GM21576 (cell line): ENCODE data around the gene GPR34.
A peak's percentile ranks its signal among the peaks of the same experiment; 100 is the strongest.
"Not testable (repeated sequence)": the region's sequence is repeated elsewhere in the genome, so short reads cannot be mapped to it uniquely, and the experiment has no call there.

Source experiments
- ATAC-seq: cut with Tn5 transposase; IDR thresholded peaks from one replicate; pipeline ENCODE4 v1.9.1; 2021; ENCODE audit warnings: mild to moderate bottlenecking, moderate library complexity; ENCODE audit not compliant: unreplicated experiment

Gene GPR34, protein sequence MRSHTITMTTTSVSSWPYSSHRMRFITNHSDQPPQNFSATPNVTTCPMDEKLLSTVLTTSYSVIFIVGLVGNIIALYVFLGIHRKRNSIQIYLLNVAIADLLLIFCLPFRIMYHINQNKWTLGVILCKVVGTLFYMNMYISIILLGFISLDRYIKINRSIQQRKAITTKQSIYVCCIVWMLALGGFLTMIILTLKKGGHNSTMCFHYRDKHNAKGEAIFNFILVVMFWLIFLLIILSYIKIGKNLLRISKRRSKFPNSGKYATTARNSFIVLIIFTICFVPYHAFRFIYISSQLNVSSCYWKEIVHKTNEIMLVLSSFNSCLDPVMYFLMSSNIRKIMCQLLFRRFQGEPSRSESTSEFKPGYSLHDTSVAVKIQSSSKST

DNA sequence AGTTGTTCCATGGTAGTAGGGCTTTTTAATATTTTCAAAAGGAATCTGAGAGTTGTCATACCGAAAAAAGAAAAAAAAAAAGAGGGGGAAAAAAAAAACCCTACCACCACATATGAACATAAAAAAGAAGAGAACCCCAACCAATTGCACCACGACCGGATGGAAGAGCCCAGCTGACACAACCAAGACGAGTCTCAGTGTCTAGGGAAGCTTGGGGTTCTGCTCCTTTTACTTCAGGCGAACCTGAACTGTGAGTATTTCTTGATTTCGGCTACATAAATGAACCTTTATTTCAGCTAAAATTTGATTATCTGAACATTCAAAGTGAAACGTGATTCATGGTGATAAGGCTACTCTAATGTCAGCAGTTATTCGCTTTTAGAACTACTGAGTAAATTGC is at the start of gene GPR34:
Gene GPR34 (plus strand): TSS at position 139 of the 400 bp plus-strand sequence. CDS start 6,661 bp downstream, outside the sequence.
- ATAC-seq: no peak

DNA sequence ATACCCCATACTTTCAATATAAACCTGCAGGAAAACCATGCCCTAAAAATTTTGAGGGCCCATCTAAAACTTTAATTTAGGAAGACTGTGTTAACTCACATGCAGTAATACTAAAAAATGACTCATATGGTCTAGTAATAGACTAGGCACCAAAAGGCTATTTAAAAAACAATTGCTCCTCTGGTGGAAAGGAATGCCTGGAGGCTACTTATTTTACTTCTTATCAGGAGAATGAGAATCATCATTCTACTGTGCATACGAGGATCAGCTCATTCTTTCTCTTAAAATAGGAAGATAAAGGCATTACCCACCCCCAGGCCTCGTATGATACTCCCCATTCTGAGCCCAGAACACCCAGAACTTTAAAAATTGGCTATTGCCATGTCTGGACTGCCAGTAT is 42.6 kb upstream of the GPR34 start:
- ATAC-seq: not testable (repeated sequence)

DNA sequence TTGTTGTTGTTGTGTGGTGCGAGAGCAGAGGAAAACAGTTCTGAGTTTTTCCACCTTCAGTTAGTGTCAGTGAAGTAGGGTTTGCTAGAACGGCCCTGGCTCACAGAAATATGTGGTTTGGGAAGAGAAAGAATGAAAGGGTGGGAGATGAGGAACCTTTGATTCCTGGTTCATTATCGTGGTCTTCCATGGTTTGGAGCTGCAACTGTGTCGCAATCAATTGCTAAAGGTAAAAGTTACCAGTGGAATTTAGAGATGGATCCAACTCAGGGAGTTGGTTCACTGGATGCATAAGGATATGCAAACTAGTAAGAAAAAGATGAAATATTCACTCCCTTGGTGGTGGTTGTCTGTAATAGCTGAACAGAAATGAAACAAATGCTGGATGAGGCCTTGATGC is 35.6 kb upstream of the GPR34 start:
- ATAC-seq: no peak

DNA sequence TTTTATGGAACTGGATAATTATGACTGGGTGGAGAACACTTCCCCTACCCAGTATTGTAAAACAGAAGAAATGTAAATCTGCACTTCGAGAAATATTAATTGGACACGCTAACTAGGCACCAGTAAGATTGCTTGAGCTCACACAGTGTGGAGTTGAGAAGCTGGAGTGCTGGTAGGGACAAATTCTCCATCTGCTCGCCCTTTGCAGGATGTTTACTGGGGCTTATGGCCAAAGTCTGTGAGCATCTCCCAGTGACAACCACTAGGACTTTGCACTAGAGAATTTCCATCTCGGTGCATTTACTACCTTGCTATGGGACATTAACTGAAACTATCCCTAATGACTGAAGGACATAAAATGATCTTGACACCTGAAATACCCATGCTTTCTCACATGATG is 33.7 kb upstream of the GPR34 start:
- no peak for ATAC-seq

- ATAC-seq: no peak
These were observed 33.1 kb upstream of the GPR34 start for GRCh38 chrX:41655631-41656030.

- no peak for ATAC-seq
These were observed 27.2 kb upstream of the GPR34 start for GRCh38 chrX:41661366-41662095.

GRCh38 chrX:41664375-41664901 is 24.3 kb upstream of the GPR34 start:
- ATAC-seq: peak; percentile 85

GRCh38 chrX:41664908-41665307 is 23.9 kb upstream of the GPR34 start:
- no peak for ATAC-seq

DNA sequence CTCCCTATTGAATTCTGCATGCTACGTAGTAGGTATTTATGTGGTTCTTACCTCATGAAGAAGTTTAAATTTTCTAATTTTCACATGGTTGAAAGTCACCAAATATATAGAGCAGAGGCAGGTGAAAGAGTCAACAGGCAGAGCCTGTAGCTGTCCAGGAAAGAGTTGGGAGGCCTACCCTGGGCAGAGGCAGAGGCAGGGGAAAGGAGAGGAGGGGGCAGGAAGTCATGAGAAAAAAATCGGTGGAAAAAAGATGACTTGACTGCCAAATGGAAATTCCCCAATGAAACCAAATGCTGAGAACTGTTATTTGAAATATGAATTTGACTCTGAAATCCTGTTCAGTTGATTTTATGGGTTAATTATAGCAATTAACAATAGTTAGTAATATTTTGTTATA is 23.1 kb upstream of the GPR34 start:
- no peak for ATAC-seq

GRCh38 chrX:41666251-41666650 is 22.5 kb upstream of the GPR34 start:
- no peak for ATAC-seq

DNA sequence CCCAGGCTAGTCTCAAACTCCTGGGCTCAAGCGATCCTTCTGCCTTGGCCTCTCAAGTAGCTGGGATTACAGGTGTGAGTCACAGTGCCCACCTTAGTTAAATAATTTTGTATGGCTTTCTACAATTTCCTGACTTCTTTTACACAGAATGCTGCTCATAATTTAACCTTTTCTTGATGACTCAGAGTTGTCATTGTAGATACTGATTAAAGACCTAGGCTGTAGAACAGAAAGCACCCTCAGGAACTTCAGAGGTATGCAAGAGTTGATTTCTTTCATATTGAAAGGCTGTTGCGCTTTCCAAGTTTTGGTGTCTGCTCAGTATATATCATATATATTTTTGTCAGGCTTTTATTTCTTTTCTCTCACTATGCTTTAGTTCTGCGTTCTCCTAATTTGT is 21.1 kb upstream of the GPR34 start:
- ATAC-seq: no peak

DNA sequence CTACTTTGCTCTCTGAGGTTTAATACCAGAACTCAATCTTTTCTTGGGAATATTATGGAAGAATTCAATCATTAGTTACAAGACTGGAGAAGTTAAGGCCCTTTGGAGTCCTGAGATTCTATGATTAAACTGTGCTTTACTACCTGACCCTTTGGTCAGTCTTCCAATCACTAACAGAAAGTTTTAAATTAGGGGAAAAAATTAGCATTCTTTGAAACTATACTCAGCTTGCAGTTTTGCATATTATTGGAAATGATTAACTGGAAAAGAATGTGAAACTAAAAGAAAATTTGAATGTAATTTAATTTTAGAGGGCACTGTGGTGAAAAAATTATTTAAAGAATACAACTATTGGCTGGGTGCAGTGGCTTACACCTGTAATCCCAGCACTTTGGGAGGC is 18.7 kb upstream of the GPR34 start:
- ATAC-seq: no peak

- ATAC-seq: no peak
These were observed 17.7 kb upstream of the GPR34 start for GRCh38 chrX:41671082-41671481.

DNA sequence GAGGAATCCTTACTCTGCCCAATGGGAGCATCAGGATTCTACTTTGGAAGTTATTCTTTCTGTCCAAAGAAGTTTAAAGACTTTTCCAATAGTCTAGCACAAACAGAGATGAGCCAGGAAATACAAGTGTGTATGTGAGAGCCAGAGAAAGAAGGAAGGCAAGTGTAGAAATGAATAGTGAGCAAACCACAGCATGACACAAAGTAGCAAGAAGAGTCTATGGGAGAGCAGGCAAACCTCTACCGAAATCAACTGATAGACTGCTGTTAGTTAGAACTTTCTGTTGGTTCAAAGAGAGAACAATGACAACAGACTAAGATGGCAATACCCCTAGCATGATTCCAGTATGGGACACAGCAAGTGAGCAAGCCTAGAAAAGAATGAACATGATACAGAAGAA is 16.1 kb upstream of the GPR34 start:
- ATAC-seq: no peak

GRCh38 chrX:41676361-41676760 is 12.4 kb upstream of the GPR34 start:
- not testable (repeated sequence) for ATAC-seq

DNA sequence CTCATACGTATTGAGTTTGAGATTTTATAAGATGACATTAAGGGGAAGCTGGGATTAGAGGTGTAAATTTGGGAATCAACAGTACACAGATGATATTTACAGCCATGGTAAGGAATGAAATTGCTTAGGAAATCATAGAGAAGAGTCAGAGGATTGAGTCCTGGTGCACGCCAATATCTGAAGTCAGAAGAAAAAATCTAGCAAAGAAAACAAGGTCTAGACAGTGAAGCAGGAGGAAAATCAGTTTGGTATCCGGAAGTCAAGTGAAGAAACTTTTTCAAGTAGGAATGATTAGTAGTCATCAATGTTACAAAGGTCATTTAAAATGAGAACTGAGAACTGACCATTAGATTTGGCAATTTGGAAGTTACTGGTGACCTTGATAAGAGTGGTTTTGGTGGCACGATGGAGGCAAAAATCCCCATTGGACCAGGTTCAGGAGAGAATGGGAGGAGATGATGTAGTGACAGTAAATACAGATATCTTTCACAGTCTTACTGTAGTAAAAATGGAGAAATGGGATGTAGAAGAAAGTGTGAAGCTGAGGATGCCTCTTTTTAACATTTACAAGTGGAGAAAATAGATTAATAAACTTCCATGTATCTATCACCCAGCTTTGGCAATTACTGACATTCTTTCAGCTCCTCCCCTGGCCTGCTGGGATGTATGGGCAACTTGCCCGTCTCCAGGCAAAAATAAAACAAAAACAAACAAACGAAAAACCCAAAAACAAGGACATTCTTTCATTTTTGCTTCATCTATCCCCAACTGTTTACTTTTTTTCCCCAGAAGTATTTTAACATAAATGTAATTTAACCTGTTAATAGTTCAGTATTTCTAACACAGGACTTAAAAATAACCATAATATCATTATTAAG is 11.4 kb upstream of the GPR34 start:
- ATAC-seq: no peak

DNA sequence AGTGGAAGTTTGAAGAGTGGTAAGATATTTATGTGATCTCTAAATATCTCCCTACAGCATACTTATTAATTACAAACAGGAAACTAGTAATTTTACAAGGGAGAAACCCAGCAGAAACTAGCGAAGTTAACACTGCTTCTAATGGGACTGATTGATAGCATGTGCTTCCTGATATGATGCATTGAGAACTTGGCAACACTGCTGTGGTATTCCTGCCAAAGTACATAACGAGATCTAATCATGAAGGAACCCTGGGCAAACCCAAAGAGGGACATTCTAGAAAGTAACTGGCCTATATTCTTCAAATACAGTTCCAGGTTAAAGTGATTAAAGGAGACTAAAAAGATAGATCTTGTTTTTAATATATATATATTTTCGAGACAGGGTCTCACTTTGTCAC is 4.6 kb upstream of the GPR34 start:
- no peak for ATAC-seq

DNA sequence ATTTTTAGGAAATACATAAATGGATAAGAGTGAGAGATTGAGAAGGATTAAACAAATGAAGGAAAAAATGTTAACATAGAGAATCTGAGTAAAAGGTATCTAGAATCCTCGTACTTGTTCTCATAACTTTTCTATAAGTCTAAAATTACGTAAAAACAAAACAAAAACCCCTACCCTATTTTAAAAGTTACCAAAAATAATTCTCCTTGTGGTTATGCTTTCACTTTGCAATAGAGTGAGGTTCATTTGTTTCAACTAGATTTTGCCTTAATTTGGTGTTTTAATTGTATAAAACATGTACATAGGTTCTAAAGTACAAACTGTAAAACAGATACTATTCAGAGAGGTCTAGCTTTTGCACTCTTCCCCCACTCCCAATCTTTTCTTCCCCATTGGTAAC is 3.8 kb upstream of the GPR34 start:
- ATAC-seq: no peak

GRCh38 chrX:41686788-41687187 is 2.0 kb upstream of the GPR34 start:
- ATAC-seq: no peak

DNA sequence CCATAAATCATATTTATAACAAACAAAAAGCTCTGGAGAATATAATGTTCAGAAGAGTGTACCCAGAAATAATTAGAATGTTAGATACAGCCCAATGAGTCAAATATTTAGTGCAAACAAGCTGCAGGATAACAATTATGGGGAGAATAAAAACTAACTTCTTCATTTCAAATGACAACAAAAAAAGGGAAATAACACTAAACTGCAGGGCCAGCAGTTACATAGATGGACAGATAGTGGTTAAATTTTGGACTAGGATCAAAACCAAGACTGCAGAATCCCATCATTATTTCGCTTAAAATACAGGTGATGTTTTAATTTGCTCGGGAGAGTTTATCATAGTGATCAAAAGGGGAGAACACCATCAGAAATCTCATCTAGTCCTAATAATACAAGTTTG is 617 bp upstream of the GPR34 start:
- no peak for ATAC-seq

- no peak for ATAC-seq
These were observed 938 bp downstream of the GPR34 start for GRCh38 chrX:41689711-41690110.
